ENCODE data around the gene GPRASP2. TPM values are rescaled to one million over a fixed set of nuclear protein-coding genes. Genes with fewer than 3 reads are reported as not detected.

The GPRASP2 gene
- total and polyA plus RNA-seq, 9 donors, result 19.6 to 60.6 (median 39.1) TPM

DNA sequence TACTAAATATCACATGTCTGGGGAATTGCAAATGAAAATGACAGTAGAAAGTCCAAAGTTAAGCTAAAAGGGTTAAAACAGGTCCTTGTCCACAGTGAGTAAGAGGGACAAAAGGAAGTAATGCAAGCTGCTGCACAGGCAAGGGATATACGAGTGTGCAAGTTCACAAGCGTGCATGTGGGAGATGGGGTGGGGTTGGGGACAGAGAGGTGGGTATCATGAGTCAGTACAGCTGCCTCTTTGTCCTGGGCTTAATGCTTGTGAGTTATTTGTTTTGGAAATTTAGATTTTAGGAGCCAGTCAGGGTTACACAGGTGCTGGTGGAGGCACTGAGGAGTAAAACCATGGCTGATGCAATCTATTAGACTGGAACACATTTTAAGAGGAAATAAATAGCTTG, 3.3 kb upstream of the GPRASP2 start:
- H3K27ac ChIP-seq, result no peak overlapping the region
- no peaks in the 10 kb centered on the region for H3K9me3 ChIP-seq
- H3K36me3 ChIP-seq, result no peaks in the 10 kb centered on the region
- intact Hi-C loops (cut with DNase I), result no loop called here
- H3K27me3 ChIP-seq, result no peaks in the 10 kb centered on the region
- peaks cover 1% of the 10 kb centered on the region for H3K4me1 ChIP-seq (ENCODE audit: insufficient read depth)
- WGBS, 3 donors, result 51 to 66% (median 55%) methylated on average over 2 of the region's 2 CpGs
- TF ChIP-seq EP300 (IDR thresholded peaks at IDR 0.05), result no peak
- TF ChIP-seq, protein P1, sequence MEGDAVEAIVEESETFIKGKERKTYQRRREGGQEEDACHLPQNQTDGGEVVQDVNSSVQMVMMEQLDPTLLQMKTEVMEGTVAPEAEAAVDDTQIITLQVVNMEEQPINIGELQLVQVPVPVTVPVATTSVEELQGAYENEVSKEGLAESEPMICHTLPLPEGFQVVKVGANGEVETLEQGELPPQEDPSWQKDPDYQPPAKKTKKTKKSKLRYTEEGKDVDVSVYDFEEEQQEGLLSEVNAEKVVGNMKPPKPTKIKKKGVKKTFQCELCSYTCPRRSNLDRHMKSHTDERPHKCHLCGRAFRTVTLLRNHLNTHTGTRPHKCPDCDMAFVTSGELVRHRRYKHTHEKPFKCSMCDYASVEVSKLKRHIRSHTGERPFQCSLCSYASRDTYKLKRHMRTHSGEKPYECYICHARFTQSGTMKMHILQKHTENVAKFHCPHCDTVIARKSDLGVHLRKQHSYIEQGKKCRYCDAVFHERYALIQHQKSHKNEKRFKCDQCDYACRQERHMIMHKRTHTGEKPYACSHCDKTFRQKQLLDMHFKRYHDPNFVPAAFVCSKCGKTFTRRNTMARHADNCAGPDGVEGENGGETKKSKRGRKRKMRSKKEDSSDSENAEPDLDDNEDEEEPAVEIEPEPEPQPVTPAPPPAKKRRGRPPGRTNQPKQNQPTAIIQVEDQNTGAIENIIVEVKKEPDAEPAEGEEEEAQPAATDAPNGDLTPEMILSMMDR (IDR thresholded peaks at IDR 0.05), result no peak
- no peak for TF ChIP-seq POLR2A (IDR thresholded peaks at IDR 0.05)
- H3K4me3 ChIP-seq, result no peak overlapping the region
- no peak for DNase-seq

DNA sequence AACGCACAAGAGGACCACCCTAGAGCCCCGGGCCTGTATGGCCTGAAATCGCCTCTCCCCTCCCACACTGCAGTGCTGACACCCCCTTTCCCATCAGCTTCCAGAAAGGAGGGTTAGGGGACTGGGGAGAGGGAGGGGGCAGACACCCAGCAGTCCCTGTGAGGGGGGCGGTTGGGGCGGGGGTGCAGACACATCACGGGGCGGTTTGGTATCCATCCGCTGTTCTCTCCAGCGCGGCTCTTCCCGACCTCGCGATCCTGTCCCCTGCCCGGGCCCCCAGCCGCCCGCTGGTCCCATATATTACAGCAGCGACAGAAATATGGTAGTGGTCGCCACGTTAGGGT, 404 bp upstream of the GPRASP2 start:
- Histone ChIP-seq H3K4me1 (ENCODE audit: insufficient read depth) (peaks cover 2% of the 10 kb centered on the region), H3K27me3 (no peaks in the 10 kb centered on the region), H3K4me3 (peak overlapping the region; percentile 85), H3K27ac (peak overlapping the region; percentile 93 to 96), H3K9me3 (no peaks in the 10 kb centered on the region), H3K36me3 (no peaks in the 10 kb centered on the region)
- DNase-seq, result peak in 3 of 5 donors; percentile 22 to 53 (median 34)
- TF ChIP-seq POLR2A (IDR thresholded peaks at IDR 0.05) (no peak), EP300 (IDR thresholded peaks at IDR 0.05) (no peak)
- TF ChIP-seq, protein P1 (IDR thresholded peaks at IDR 0.05), result no peak
- intact Hi-C loops (cut with DNase I), result loop anchor here in 1 of 4 donors (5.0 kb wide), 1 partner anchor 60 kb away; the partner anchor contains the start of gene GPRASP1
- 22 to 35% (median 25%) methylated on average over 14 to 19 of the region's 19 CpGs for WGBS, 3 donors

DNA sequence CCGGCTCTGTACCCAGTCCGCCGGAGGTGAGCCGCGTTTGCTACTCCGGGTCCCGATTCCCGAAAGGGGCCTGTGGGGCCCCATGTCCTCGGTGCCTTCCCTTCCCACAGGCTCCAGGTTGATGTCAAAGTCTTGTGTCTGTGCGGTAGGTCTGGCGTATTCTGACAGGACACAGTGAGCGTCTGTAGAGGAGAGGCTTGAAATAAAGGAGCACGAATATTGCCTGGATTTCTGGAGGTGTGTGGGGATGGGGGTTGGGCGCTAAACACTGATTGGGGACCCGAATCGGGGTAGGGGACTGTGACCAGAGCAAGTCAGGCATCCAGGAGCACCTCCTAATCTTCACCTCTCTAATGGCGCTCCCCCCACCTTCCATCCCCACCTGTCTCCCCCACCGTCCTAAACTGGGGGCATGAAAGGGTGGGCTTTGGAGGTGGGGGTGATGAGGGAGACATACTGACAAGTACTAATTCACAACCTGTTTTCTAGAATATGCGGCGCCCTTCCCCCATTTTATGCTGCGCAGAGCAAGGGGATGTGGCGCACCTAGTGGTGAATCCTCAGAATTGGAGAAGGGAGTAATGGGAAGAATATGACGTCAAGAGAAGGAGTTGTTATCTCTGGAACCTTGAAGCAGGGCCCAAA, 855 bp downstream of the GPRASP2 start:
- intact Hi-C loops (cut with DNase I), result loop anchor here in 1 of 4 donors (5.0 kb wide), 1 partner anchor 61 kb away; the partner anchor contains the start of gene GPRASP1
- H3K4me3 ChIP-seq, result peak overlapping the region; percentile 85
- TF ChIP-seq, protein P1 (IDR thresholded peaks at IDR 0.05), result peak; percentile 36 to 81 (median 65)
- no peak for TF ChIP-seq EP300 (IDR thresholded peaks at IDR 0.05)
- peak; percentile 60 for TF ChIP-seq POLR2A (IDR thresholded peaks at IDR 0.05)
- H3K9me3 ChIP-seq, result no peaks in the 10 kb centered on the region
- no peaks in the 10 kb centered on the region for H3K36me3 ChIP-seq
- H3K27ac ChIP-seq, result peak overlapping the region; percentile 93 to 96
- H3K4me1 ChIP-seq (ENCODE audit: insufficient read depth), result peaks cover 2% of the 10 kb centered on the region
- DNase-seq, result peak; percentile 70 to 82 (median 78)
- H3K27me3 ChIP-seq, result no peaks in the 10 kb centered on the region
- 33 to 41% (median 34%) methylated on average over 23 of the region's 23 CpGs for WGBS, 3 donors

DNA sequence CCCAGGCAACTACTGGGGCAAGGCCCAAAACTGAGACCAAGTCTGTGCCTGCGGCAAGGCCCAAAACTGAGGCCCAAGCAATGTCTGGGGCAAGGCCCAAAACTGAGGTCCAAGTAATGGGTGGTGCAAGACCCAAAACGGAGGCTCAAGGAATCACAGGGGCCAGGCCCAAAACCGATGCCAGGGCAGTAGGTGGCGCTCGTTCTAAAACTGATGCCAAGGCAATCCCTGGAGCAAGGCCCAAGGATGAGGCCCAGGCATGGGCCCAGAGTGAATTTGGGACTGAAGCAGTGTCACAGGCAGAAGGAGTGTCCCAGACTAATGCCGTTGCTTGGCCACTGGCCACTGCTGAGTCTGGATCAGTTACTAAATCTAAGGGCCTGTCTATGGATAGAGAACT, 2.7 kb downstream of the GPRASP2 start:
- TF ChIP-seq POLR2A (IDR thresholded peaks at IDR 0.05), result no peak
- Histone ChIP-seq H3K9me3 (no peaks in the 10 kb centered on the region), H3K4me1 (ENCODE audit: insufficient read depth) (peaks cover 2% of the 10 kb centered on the region), H3K4me3 (no peak overlapping the region), H3K27ac (no peak overlapping the region), H3K27me3 (no peaks in the 10 kb centered on the region), H3K36me3 (no peaks in the 10 kb centered on the region)
- intact Hi-C loops (cut with DNase I), result loop anchor here in 1 of 4 donors (5.0 kb wide), 1 partner anchor 63 kb away; the partner anchor contains the start of gene GPRASP1
- WGBS, 3 donors, result 62 to 71% (median 63%) methylated on average over 6 of the region's 6 CpGs
- no peak for DNase-seq

DNA sequence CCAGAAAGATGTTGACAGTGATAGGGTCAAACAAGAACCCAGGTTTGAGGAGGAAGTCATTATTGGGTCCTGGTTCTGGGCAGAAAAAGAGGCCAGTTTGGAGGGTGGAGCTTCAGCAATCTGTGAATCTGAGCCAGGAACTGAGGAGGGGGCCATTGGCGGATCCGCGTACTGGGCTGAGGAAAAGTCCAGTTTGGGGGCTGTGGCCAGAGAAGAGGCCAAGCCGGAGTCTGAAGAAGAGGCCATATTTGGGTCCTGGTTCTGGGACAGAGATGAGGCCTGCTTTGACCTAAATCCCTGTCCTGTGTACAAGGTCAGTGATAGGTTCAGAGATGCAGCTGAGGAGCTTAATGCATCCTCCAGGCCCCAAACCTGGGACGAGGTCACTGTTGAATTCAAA, 3.7 kb downstream of the GPRASP2 start:
- H3K27ac ChIP-seq, result no peak overlapping the region
- H3K9me3 ChIP-seq, result no peaks in the 10 kb centered on the region
- peaks cover 2% of the 10 kb centered on the region for H3K4me1 ChIP-seq (ENCODE audit: insufficient read depth)
- intact Hi-C loops (cut with DNase I), result no loop called here
- no peak overlapping the region for H3K4me3 ChIP-seq
- DNase-seq, result no peak
- 85 to 94% (median 88%) methylated on average over 5 of the region's 5 CpGs for WGBS, 3 donors
- H3K36me3 ChIP-seq, result no peaks in the 10 kb centered on the region
- H3K27me3 ChIP-seq, result no peaks in the 10 kb centered on the region
- TF ChIP-seq, protein P1 (IDR thresholded peaks at IDR 0.05), result no peak
- TF ChIP-seq POLR2A (IDR thresholded peaks at IDR 0.05) (no peak), EP300 (IDR thresholded peaks at IDR 0.05) (no peak)

Measured in ovary (tissue), 9 donors.